ENCODE data around the gene PEX11A.

- TF ChIP-seq, protein P1, sequence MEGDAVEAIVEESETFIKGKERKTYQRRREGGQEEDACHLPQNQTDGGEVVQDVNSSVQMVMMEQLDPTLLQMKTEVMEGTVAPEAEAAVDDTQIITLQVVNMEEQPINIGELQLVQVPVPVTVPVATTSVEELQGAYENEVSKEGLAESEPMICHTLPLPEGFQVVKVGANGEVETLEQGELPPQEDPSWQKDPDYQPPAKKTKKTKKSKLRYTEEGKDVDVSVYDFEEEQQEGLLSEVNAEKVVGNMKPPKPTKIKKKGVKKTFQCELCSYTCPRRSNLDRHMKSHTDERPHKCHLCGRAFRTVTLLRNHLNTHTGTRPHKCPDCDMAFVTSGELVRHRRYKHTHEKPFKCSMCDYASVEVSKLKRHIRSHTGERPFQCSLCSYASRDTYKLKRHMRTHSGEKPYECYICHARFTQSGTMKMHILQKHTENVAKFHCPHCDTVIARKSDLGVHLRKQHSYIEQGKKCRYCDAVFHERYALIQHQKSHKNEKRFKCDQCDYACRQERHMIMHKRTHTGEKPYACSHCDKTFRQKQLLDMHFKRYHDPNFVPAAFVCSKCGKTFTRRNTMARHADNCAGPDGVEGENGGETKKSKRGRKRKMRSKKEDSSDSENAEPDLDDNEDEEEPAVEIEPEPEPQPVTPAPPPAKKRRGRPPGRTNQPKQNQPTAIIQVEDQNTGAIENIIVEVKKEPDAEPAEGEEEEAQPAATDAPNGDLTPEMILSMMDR (IDR thresholded peaks at IDR 0.05): no peak
- TF ChIP-seq POLR2A (IDR thresholded peaks at IDR 0.05): no peak
These were observed 34.3 kb downstream of the PEX11A start for GRCh38 chr15:89656116-89656815.

Data from lower leg skin (tissue), 3 donors.